Activated CD8-positive, alpha-beta memory T cell treated with anti-CD3 and anti-CD28 coated beads for 1 hour (primary cell): Measurements from ENCODE around the gene KAT8.
"Not testable (repeated sequence)": the region's sequence is repeated elsewhere in the genome, so short reads cannot be mapped to it uniquely, and the experiment has no call there.

Source experiments
- DNase-seq, 2 donors: peaks; one replicate each; pipeline ENCODE4 v3.0.0-alpha.2; 2020; ENCODE audit warnings: low read depth in 1 of 2; ENCODE audit errors: extremely low read depth in 1 of 2

Gene KAT8

GRCh38 chr16:31130336-31130891, 12.9 kb downstream of the KAT8 start:
- no peak for DNase-seq

- no peak for DNase-seq
These were observed 13.4 kb downstream of the KAT8 start for GRCh38 chr16:31130899-31131298.

- no peak for DNase-seq
These were observed 14.0 kb downstream of the KAT8 start for GRCh38 chr16:31131416-31131815.

GRCh38 chr16:31131841-31132271, 14.4 kb downstream of the KAT8 start:
- no peak for DNase-seq

GRCh38 chr16:31132303-31132979, 15.0 kb downstream of the KAT8 start:
- no peak for DNase-seq

- no peak for DNase-seq
These were observed 15.6 kb downstream of the KAT8 start for GRCh38 chr16:31133046-31133501.

- no peak for DNase-seq
These were observed 16.7 kb downstream of the KAT8 start for GRCh38 chr16:31134091-31134571.

GRCh38 chr16:31134625-31135534, 17.4 kb downstream of the KAT8 start:
- no peak for DNase-seq

- DNase-seq, result no peak
These were observed 18.2 kb downstream of the KAT8 start, which contains the start of gene PRSS8 for GRCh38 chr16:31135535-31136286. PRSS8 (minus strand) TSS chr16:31135727; CDS start chr16:31135498, 229 bp downstream.

- DNase-seq, result no peak
These were observed 18.8 kb downstream of the KAT8 start for GRCh38 chr16:31136287-31136662.

- not testable (repeated sequence) for DNase-seq
These were observed 19.5 kb downstream of the KAT8 start for GRCh38 chr16:31136822-31137499.

- no peak for DNase-seq
These were observed 21.4 kb downstream of the KAT8 start for GRCh38 chr16:31138621-31139578.

GRCh38 chr16:31141071-31141469, 23.6 kb downstream of the KAT8 start:
- DNase-seq, result not testable (repeated sequence)

- no peak for DNase-seq
These were observed 24.1 kb downstream of the KAT8 start for GRCh38 chr16:31141489-31142108.

- DNase-seq, result peak; percentile 90 to 92
These were observed 24.9 kb downstream of the KAT8 start for GRCh38 chr16:31142109-31143010.

GRCh38 chr16:31143011-31143693, 25.7 kb downstream of the KAT8 start:
- DNase-seq, result no peak

GRCh38 chr16:31143694-31144148, 26.3 kb downstream of the KAT8 start:
- DNase-seq, result no peak
